ENCODE results near the gene INTS6L.
"Not testable (repeated sequence)": the region's sequence is repeated elsewhere in the genome, so short reads cannot be mapped to it uniquely, and the experiment has no call there.

The INTS6L gene

GRCh38 chrX:135528254-135528653, 7.8 kb downstream of the INTS6L start:
- DNase-seq: no peak

GRCh38 chrX:135528756-135529155, 8.3 kb downstream of the INTS6L start:
- DNase-seq: no peak

- no peak for DNase-seq
Observed at GRCh38 chrX:135530097-135530496, 9.6 kb downstream of the INTS6L start.

GRCh38 chrX:135531813-135532212, 11.4 kb downstream of the INTS6L start:
- DNase-seq: no peak

- DNase-seq: no peak
Observed at GRCh38 chrX:135535077-135535940, 14.8 kb downstream of the INTS6L start.

- DNase-seq: no peak
Observed at GRCh38 chrX:135536877-135537276, 16.4 kb downstream of the INTS6L start.

GRCh38 chrX:135541351-135541750, 20.9 kb downstream of the INTS6L start:
- DNase-seq: no peak

GRCh38 chrX:135543172-135543571, 22.7 kb downstream of the INTS6L start:
- DNase-seq: no peak

GRCh38 chrX:135543924-135544323, 23.5 kb downstream of the INTS6L start:
- DNase-seq: no peak

GRCh38 chrX:135544338-135544948, 24.0 kb downstream of the INTS6L start:
- DNase-seq: no peak

GRCh38 chrX:135547767-135548166, 27.3 kb downstream of the INTS6L start:
- no peak for DNase-seq

GRCh38 chrX:135549519-135549918, 29.1 kb downstream of the INTS6L start:
- no peak for DNase-seq

GRCh38 chrX:135556055-135556454, 35.6 kb downstream of the INTS6L start:
- no peak for DNase-seq

GRCh38 chrX:135557344-135557743, 36.9 kb downstream of the INTS6L start:
- no peak for DNase-seq

GRCh38 chrX:135572436-135572835, 52.0 kb downstream of the INTS6L start:
- DNase-seq: no peak

- DNase-seq: no peak
Observed at GRCh38 chrX:135581496-135581895, 61.0 kb downstream of the INTS6L start.

- no peak for DNase-seq
Observed at GRCh38 chrX:135585153-135585552, 64.7 kb downstream of the INTS6L start.

- no peak for DNase-seq
Observed at GRCh38 chrX:135591871-135592270, 71.4 kb downstream of the INTS6L start.

- DNase-seq: not testable (repeated sequence)
Observed at GRCh38 chrX:135594049-135594448, 73.6 kb downstream of the INTS6L start.

GRCh38 chrX:135594453-135594852, 74.0 kb downstream of the INTS6L start:
- not testable (repeated sequence) for DNase-seq

- DNase-seq: no peak
Observed at GRCh38 chrX:135595543-135595942, 75.1 kb downstream of the INTS6L start.

GRCh38 chrX:135596495-135596894, 76.0 kb downstream of the INTS6L start:
- DNase-seq: no peak

- no peak for DNase-seq
Observed at GRCh38 chrX:135605906-135606305, 85.4 kb downstream of the INTS6L start.

Measured in GOT3 (cell line).